ENCODE measurements around the gene GALNS. TPM values are rescaled to one million over a fixed set of nuclear protein-coding genes. Genes with fewer than 3 reads are reported as not detected.

GALNS gene
- polyA plus RNA-seq, 2 of the 4 experiments (the other 2 are of a cell fraction) = 7.0 to 31.2 TPM

GRCh38 chr16:88879788-88880055 is 23.0 kb upstream of the GALNS start:
- no peak for TF ChIP-seq CEBPB (IDR thresholded peaks at IDR 0.05)
- TF ChIP-seq CHD4 (IDR thresholded peaks at IDR 0.05; ENCODE audit: borderline replicate concordance) = no peak
- TF ChIP-seq GATA3 (IDR thresholded peaks at IDR 0.05; ENCODE audit: borderline replicate concordance) = no peak
- no peak for TF ChIP-seq BHLHE40 (IDR thresholded peaks at IDR 0.05; ENCODE audit: low read depth, low read length)
- no peak for TF ChIP-seq RCOR1 (IDR thresholded peaks at IDR 0.05; ENCODE audit: low read depth, low read length)
- TF ChIP-seq ZSCAN20 (CRISPR knock-in tag; IDR thresholded peaks at IDR 0.05) = no peak
- TF ChIP-seq, protein P1, sequence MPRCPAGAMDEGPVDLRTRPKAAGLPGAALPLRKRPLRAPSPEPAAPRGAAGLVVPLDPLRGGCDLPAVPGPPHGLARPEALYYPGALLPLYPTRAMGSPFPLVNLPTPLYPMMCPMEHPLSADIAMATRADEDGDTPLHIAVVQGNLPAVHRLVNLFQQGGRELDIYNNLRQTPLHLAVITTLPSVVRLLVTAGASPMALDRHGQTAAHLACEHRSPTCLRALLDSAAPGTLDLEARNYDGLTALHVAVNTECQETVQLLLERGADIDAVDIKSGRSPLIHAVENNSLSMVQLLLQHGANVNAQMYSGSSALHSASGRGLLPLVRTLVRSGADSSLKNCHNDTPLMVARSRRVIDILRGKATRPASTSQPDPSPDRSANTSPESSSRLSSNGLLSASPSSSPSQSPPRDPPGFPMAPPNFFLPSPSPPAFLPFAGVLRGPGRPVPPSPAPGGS (IDR thresholded peaks at IDR 0.05) = no peak
- WGBS (ENCODE audit: missing lambda C conversion rate) = 60% methylated on average over 7 of the region's 11 CpGs
- ChIA-PET POLR2A (no interaction called here), CTCF (interaction anchor here (0.6 to 2.1 kb wide), 5 partner anchors 10 to 136 kb away, joined by 3 to 4 read pairs (median 3); no protein-coding TSS in a partner anchor)
- no peak for ATAC-seq
- Histone ChIP-seq H3K27ac (no peak overlapping the region), H3K4me1 (peaks cover 7% of the 10 kb centered on the region; the same call in 2 of the 3 replicates), H3K4me2 (no peak overlapping the region), H3K9me3 (no peaks in the 10 kb centered on the region), H3K4me3 (no peak overlapping the region)
- FAIRE-seq = no peak
- DNase-seq (ENCODE audit: low read depth in 1 of 2, low spot score in 1 of 2) = no peak

- no peak for FAIRE-seq
- Histone ChIP-seq H3K9me3 (no peaks in the 10 kb centered on the region), H3K4me3 (no peak overlapping the region), H3K27ac (no peak overlapping the region), H3K4me1 (peaks cover 7% of the 10 kb centered on the region; the same call in 2 of the 3 replicates), H3K4me2 (no peak overlapping the region)
- TF ChIP-seq KDM5A (IDR thresholded peaks at IDR 0.05) = no peak
- TF ChIP-seq, protein P2, sequence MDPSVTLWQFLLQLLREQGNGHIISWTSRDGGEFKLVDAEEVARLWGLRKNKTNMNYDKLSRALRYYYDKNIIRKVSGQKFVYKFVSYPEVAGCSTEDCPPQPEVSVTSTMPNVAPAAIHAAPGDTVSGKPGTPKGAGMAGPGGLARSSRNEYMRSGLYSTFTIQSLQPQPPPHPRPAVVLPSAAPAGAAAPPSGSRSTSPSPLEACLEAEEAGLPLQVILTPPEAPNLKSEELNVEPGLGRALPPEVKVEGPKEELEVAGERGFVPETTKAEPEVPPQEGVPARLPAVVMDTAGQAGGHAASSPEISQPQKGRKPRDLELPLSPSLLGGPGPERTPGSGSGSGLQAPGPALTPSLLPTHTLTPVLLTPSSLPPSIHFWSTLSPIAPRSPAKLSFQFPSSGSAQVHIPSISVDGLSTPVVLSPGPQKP (IDR thresholded peaks at IDR 0.05; ENCODE audit: low read depth, low read length) = no peak
- TF ChIP-seq TFCP2L1 (CRISPR knock-in tag; IDR thresholded peaks at IDR 0.05) = no peak
- TF ChIP-seq HDAC2 (IDR thresholded peaks at IDR 0.05) = no peak
- no peak for TF ChIP-seq NPAS2 (CRISPR knock-in tag; IDR thresholded peaks at IDR 0.05; ENCODE audit: borderline replicate concordance)
- TF ChIP-seq CTCF (IDR thresholded peaks at IDR 0.05) = no peak
- ChIA-PET CTCF (interaction anchor here (0.7 to 2.1 kb wide), 4 partner anchors 21 to 136 kb away, joined by 3 to 4 read pairs (median 4); no protein-coding TSS in a partner anchor), POLR2A (no interaction called here)
- DNase-seq (ENCODE audit: low read depth in 1 of 2, low spot score in 1 of 2) = no peak
- ATAC-seq = no peak
- WGBS (ENCODE audit: missing lambda C conversion rate) = 80% methylated on average over 32 of the region's 45 CpGs
Measured at GRCh38 chr16:88878967-88879787, 22.4 kb upstream of the GALNS start.

DNA sequence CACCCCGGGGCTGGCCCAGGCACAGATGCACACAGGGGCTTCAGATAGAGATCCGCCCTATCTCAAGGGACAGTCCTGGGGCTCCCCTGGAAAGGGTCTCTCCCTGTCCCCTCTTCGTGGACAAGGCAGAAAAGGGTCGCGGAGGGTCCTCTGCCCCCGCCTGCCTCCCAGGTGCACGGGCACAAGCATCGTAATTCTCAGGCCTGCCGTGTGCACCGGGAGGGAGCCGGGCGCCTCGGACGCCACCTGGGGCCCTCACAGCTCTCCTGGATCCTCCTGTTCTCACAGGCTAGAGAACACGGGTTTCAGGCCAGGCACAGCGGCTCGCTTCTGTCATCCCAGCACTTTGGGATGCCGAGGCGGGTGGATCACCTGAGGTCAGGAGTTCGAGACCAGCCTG is 21.6 kb upstream of the GALNS start:
- 44% methylated on average over 9 of the region's 20 CpGs for WGBS (ENCODE audit: missing lambda C conversion rate)
- no peak for ATAC-seq
- ChIA-PET CTCF (interaction anchor here (1.3 to 2.1 kb wide), 2 partner anchors 63 to 135 kb away, joined by 3 to 4 read pairs; no protein-coding TSS in a partner anchor), POLR2A (no interaction called here)
- no peak for FAIRE-seq
- Histone ChIP-seq H3K9me3 (no peaks in the 10 kb centered on the region), H3K4me1 (peaks cover 7% of the 10 kb centered on the region; the same call in 2 of the 3 replicates), H3K27ac (no peak overlapping the region), H3K4me2 (no peak overlapping the region), H3K4me3 (no peak overlapping the region)
- TF ChIP-seq ATOH8 (CRISPR knock-in tag; IDR thresholded peaks at IDR 0.05; ENCODE audit: low read depth) (no peak), PHF8 (IDR thresholded peaks at IDR 0.05; ENCODE audit: borderline replicate concordance, low read depth) (no peak), ZFP36 (IDR thresholded peaks at IDR 0.05; ENCODE audit: borderline replicate concordance, partially characterized antibody) (no peak), ZSCAN20 (CRISPR knock-in tag; IDR thresholded peaks at IDR 0.05) (no peak), RFX5 (IDR thresholded peaks at IDR 0.05) (no peak), HOXB5 (CRISPR knock-in tag; IDR thresholded peaks at IDR 0.05) (no peak), SMC3 (IDR thresholded peaks at IDR 0.05) (no peak), USF2 (IDR thresholded peaks at IDR 0.05) (no peak), POLR2AphosphoS2 (conservative IDR thresholded peaks at IDR 0.05; ENCODE audit: low read length) (no peak), SREBF2 (IDR thresholded peaks at IDR 0.05) (no peak), POLR2A (IDR thresholded peaks at IDR 0.05; ENCODE audit: low read length) (no peak), CHD2 (IDR thresholded peaks at IDR 0.05; ENCODE audit: low read length, partially characterized antibody) (no peak)
- DNase-seq (ENCODE audit: low read depth in 1 of 2, low spot score in 1 of 2) = no peak
